T47D (cell line): ENCODE results near the gene TNS3.

ENCODE experiments used
- DNase-seq, 2 experiments: peaks; one replicate each; pipeline versions ENCODE4 v3.0.0 to v3.0.0-alpha.2; 2011 to 2012; ENCODE audit warnings: low read depth in 1 of 2, low spot score in 1 of 2
- JUND ChIP-seq: IDR thresholded peaks from 2 replicates; pipeline ENCODE4 v1.6.1; 2012; ENCODE audit warnings: low read depth
- in situ Hi-C: cut with HindIII; loops from 2 replicates; pipeline ENCODE4 v1.10.0; 2016; ENCODE audit warnings: low sequenced_read_pairs, low pct_unique_long_range_greater_than_20kb

Gene TNS3

DNA sequence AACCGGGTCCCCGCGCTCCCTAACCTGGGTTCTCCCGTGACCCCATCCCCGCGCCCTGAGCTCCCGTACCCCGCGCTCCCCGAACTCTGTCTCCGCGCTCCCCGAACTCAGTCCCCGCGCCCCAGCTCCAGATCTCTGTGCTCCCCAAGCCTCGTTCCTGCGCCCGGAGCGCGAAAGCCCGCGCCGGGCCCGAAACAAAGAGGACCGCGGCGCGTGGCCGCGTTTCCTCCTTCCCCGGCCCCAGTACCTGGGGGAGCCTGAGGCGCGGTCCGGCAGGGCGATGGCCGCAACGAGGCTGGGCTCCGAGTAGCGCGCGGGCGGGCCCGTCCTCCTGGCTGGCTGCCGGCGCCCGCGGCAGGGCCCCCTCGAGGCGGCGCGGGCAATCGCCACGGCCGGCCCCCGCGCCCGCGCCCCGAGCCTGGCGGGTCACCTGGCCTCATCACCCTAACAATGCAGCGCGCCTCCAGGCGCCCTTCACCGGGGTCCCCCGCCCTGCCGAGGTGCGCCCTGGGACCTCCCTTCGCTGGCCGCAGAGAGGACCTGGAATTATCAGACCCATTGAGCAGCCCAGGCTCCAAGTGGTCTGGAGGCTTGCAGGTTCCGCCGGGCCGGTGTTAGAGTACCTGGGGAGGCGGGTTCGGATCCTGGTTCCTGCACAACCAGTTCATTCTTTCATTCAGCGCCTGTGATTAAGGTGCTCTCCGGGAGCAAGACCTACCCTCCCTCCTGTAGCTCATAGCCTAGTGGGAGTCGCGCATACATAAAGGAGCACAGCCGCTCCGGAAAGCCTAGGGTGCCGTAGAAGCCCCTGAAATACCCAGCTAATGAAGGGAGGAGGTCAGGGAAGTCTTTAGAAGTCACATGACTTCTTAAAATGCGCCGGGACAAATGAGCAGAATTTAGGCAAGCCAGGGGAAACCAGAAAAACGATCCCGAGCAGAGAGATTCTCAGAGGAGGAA is at the start of gene TNS3:
Gene TNS3 (minus strand): TSS at position 308 of the 960 bp plus-strand sequence. CDS start 142,475 bp downstream, outside the sequence.
- in situ Hi-C loops: no loop called here
- no peak for TF ChIP-seq JUND
- DNase-seq: peak in 1 of 2 experiments; percentile 68

DNA sequence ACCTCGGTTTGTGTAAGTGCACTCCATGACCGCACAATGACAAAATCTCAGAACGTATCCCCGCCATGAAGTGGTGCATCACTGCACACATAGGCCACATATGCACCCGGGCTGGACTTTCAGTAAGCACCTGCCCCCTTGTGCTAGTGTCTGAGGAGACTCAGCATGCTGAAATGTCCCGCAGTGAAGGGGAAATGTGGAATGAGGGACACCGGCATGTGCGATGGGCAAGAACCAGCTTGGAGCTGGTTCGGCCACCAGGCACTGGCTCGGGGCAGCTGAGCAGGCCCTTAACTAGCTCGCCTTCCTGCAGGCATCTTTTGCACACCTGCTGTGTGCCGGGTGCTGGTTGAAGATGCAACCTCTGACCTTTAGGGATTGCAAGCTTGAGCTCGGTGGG is 49.8 kb upstream of the TNS3 start:
- in situ Hi-C loops: no loop called here
- DNase-seq: peak in 1 of 2 experiments; percentile 41
- no peak for TF ChIP-seq JUND

DNA sequence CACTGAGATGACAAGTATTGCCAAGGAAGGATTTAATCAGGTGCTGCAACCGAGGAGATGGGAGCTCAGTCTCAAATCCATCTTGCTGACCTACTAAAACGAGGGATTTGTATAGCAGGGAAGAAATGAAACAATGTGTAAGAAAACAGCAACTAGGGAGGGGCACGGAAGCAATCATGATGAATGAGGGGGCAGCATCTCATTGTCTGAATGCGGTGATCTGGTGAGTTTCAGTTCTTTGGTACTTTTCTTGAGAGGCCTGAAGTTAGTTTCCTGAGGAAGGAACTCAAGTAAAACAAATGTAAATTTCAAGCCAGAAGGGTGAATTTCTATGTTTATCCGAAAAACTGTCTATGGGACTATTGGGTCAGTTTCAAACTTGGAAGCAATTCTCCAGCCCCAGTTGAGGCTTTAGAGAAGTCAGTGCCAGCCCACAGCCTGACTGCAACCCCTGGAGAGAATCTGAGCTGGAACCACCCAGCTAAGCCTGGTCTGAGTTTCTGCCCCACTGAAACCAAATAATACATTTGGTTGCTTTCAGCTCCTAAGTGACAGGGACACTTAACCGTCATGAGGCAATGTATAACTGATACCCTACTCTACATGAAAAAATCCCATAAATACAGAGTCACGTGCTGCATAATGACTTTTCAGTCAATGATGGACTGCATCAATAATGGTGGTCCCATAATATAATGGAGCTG is 45.8 kb upstream of the TNS3 start:
- TF ChIP-seq JUND: no peak
- in situ Hi-C loops: no loop called here
- DNase-seq: no peak

DNA sequence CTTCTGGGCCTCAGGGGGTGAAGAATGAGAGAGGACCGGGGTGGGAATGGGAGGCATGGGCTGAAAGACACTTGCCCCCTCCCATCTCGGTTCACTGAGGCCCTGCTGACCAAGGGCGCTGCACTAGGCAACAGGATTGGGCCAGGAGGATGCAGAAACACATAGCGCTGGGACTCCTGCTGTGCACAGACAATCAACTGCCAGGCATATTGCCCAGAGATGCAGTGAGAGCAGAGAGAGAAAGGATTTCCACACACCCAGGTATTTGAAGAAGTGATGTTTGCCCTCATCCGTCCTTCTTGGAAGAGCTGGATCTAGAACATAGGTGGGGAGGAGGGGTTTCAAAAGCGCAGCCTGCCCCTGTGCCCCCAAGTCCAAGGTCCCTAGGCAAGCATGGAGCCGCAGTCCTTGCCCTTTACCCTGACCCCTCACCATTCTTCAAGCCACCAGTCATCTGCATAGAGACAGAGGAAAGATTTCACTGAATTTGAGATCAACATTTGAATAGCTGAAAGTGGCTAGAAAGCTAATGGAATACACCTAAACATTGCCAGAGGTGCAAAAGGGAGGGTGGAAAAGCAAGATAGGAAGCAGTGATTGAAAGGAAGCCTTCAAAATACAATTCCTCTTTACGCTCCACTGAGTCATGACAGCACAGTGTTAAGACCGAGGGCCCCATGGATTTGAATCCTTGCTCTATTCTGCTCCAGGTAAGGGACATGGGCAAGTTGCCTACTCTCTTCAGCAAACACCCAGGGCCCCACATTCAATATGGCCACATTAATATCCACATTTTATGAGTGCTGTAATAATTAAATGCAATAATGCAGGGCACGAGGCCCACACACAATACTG is 44.2 kb upstream of the TNS3 start:
- no peak for DNase-seq
- in situ Hi-C loops: no loop called here
- no peak for TF ChIP-seq JUND

DNA sequence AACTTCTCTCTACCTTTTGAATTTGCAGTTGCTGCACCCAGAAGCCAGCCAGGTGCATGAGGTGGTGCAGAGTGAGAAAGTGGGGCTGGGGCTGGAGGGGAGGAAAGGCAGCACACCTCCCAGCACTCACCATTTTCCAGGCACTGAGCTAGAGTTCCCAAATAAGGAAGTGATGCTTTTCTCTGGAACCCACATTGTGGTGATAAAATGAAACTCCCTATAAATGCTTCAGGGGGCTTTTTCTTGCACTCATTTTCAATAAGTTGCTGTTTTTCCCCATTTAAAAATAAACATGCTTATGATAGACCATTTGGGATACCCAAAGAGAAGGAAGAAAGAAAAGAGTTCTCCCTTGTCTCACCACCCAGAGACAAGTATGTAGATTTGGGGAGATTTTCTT is 42.8 kb upstream of the TNS3 start:
- in situ Hi-C loops: no loop called here
- no peak for DNase-seq
- no peak for TF ChIP-seq JUND

DNA sequence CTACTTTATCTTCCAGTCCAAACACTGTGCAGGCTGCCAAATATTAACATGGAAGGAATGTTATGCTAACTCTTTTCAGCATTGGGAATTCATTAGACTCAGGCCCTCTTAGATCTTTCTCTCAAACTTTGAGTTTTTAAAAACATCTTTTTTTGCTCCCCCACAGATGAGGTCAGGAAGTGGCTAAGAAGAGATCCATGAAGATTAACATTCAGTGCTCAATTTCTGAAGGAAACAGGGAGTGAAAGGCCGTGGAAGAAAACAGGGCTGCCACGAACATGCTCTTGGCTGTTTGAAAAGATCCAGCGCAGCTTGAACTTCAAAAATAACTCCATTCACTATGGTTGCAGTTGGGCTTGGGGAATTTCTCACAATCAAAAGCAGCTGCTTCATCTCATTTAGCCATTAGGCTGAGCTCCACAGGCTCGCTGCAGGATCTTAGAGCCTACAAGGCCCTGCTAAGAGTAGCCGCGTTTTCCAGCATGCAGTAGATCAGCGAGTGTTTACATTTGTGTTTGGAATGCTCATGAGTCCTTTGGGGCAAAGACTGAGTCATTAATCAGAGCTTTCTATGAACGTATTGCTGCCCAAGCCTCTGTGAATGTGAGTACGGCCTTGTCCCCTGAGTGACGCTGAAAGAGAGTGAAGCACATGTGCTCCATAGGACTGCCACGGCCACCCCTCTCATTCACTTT is 41.2 kb upstream of the TNS3 start:
- in situ Hi-C loops: no loop called here
- peak in 1 of 2 experiments; percentile 51 for DNase-seq
- TF ChIP-seq JUND: no peak

DNA sequence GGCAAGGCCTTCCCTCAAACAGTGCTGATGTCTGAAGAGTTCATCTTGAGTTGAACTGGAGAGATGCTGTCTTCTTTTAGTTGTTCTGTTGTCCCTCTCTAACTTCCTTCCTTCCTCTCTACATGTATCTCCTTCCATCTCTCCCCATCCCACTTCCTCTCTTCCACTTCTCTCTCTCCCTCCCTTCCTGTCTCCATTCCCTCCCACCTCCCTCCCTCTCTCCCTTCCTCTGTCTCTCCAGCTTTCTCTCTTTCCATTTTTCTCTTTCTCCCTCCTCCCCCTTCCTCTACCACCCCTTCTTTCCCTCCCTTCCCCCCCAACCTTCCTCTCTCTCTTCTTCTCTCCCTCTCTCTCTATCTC is 40.7 kb upstream of the TNS3 start:
- no peak for TF ChIP-seq JUND
- in situ Hi-C loops: no loop called here
- no peak for DNase-seq

DNA sequence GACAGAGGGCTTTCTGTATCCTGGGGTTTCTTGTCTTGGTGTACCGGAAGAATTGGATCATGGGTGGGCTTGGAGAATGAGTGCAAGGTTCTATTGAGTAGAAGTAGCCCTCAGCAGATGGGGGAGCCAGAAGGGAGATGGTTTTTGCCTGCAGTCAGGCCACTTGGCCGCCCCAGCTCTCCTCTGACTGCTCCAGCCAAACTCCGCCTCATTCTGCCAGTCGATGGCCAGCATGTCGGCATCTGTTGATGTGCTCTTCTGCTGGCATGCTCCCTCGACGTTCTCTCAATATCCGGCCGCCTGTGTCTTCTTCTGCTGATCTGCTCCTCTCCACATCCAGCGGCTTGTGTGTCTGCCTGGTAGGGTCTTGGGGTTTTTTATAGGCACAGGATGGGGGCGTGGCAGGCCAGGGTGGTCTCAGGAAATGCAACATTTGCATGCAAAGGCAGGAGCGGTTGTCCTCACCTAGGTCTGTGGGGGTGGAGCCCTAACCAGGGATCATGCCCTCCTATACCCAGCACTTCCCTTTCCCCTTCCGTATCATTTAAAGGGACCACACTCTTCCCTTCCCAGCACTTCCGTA is 40.2 kb upstream of the TNS3 start:
- DNase-seq: no peak
- in situ Hi-C loops: no loop called here
- TF ChIP-seq JUND: no peak

DNA sequence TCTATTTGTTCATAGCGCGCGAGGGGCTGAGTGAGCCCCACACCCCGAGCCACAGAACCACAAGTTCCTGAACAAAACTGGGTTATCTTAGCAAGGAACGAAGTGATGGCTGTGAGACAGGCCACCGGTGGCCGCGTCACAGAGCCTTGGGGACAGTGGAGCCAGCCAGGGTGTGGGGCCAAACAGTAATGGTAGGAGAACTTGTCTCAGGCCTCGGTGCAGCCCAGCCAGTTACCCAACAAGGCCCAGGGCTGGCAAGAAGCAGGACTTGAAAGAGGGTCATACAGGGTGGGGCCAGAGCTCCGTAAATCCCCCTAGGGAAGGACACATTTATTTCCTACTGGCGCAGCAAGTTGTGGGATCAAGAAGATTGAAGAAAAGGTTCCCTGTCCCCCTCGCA is 39.4 kb upstream of the TNS3 start:
- DNase-seq: no peak
- in situ Hi-C loops: no loop called here
- TF ChIP-seq JUND: no peak

DNA sequence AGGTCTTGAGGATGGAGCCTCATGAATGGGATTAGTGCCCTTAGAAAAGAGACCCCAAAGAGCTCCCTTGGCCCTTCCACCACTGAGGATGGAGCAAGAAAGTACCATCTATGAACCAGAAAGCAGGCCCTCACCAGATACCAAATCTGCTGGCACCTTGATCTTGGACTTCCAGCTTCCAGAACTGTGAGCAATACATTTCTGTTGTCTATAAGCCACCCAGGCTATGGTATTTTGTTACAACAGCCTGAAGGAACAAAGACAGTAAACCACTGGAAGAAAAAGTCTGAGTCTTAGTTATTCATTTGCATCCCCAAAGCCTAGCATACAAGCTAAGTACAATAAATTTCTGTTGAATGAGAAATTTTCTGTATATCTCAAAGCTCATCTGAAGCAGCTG is 37.9 kb upstream of the TNS3 start:
- in situ Hi-C loops: no loop called here
- no peak for TF ChIP-seq JUND
- no peak for DNase-seq

DNA sequence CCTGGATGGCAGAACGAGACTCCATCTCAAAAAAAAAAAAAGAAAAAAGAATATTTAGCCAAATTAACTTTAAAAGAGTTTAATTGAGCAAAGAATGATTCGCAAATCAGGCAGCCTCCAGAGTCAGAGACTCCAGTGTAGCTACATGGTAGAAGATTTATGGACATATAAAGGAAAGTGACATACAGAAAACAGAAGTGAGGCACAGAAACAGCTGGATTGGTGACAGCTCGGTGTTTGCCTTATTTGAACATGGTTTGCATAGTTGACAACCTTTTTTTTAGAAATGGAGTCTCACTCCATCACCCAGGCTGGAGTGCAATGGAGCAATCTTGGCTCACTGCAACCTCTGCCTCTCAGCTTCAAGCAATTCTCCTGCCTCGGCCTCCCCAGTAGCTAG is 35.2 kb upstream of the TNS3 start:
- TF ChIP-seq JUND: no peak
- DNase-seq: no peak
- in situ Hi-C loops: no loop called here

DNA sequence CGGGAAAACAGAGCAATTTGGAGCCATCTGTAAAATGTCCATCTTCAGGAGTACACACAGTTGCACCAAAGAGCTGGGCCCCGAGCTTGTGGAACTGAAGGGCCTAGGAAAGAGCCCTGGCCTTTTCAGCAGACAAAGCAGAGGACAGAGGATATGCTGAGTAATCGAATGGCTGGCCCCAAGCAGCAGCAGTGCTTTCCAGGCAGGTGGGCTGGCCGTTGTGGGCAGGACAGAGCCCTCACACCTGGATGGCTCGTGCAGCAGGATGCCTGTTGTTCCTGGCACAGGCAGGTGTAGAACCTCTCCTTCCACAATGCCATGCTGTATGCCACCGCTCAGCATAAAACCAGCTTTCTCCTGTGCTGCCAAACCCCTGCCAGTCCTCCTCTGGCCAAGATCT is 32.5 kb upstream of the TNS3 start:
- DNase-seq: no peak
- TF ChIP-seq JUND: no peak
- in situ Hi-C loops: no loop called here
